GM21528 (cell line): ENCODE data around the gene SEL1L2.

ENCODE experiments used
- ATAC-seq: cut with Tn5 transposase; IDR thresholded peaks from one replicate; pipeline ENCODE4 v1.9.1; 2021; ENCODE audit warnings: mild to moderate bottlenecking, moderate library complexity; ENCODE audit not compliant: unreplicated experiment, low FRiP score

The SEL1L2 gene

GRCh38 chr20:13930281-13930680, 60.1 kb downstream of the SEL1L2 start:
- ATAC-seq, result no peak

GRCh38 chr20:13929836-13930235, 60.6 kb downstream of the SEL1L2 start:
- no peak for ATAC-seq

DNA sequence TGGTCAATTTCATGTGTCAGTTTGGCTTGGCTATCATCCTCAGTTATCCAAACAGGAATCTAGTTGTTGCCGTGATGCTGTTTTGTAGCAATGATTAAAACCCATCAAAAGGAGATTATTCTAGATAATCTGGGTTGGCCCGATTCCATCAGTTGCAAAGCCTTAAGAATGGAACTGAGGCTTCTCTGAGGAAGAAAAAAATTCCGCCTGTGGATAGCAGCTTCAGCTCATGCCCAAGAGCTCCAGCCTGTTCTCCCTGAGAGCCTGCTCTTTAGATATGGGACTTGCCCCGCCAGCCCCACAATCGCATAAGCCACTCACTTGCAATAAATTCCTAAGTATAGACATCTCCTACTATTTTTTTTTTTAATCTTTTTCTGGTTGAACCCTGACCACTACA, 61.5 kb downstream of the SEL1L2 start:
- no peak for ATAC-seq

- no peak for ATAC-seq
These were observed 63.2 kb downstream of the SEL1L2 start for GRCh38 chr20:13927171-13927570.

DNA sequence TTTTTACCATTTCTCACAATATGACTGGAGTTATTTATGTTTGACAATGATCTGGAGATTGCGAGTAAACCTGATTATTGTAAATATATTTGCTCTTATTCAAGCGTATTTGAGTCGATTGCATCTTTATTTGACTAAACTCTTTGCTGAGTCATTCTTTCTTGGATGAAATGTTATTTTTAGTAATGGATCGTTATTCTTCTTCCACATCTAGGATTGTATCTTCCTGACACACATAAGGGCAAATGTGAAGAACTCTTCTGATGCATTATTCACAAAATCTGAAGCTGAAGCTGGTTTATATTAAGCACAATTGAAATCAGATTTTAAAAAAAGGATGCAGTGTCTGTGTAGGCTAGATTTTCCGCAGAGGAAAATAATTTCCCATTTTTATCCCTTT, 68.2 kb downstream of the SEL1L2 start:
- ATAC-seq, result no peak

GRCh38 chr20:13915284-13915683, 75.1 kb downstream of the SEL1L2 start:
- ATAC-seq, result no peak

DNA sequence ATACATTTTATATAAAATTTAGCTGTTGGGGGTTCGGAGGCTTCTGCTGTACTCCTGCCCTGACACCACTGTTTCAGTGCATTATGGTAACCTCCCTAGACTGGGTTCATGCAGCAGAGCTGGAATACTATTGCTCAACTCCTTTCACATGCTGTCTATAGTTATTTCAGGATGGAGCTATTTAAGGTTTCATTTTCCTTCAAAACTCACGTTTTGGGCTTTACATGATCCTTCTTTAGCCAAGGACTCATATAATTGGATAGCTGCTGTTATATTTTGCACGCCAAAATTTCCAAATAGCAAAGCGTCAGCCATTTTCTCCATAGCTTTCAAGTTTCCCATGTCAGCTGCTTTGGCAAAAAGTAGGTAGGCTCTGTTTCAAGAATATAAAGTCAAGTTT, 76.8 kb downstream of the SEL1L2 start:
- no peak for ATAC-seq

GRCh38 chr20:13913131-13913530, 77.3 kb downstream of the SEL1L2 start:
- no peak for ATAC-seq

- no peak for ATAC-seq
These were observed 79.9 kb downstream of the SEL1L2 start for GRCh38 chr20:13910492-13910891.

- no peak for ATAC-seq
These were observed 81.3 kb downstream of the SEL1L2 start for GRCh38 chr20:13909067-13909466.

- ATAC-seq, result no peak
These were observed 85.6 kb downstream of the SEL1L2 start for GRCh38 chr20:13904766-13905165.

- ATAC-seq, result no peak
These were observed 89.9 kb downstream of the SEL1L2 start for GRCh38 chr20:13900496-13900895.

GRCh38 chr20:13898012-13898612, 92.3 kb downstream of the SEL1L2 start:
- ATAC-seq, result no peak

GRCh38 chr20:13891575-13891974, 98.8 kb downstream of the SEL1L2 start:
- ATAC-seq, result no peak

DNA sequence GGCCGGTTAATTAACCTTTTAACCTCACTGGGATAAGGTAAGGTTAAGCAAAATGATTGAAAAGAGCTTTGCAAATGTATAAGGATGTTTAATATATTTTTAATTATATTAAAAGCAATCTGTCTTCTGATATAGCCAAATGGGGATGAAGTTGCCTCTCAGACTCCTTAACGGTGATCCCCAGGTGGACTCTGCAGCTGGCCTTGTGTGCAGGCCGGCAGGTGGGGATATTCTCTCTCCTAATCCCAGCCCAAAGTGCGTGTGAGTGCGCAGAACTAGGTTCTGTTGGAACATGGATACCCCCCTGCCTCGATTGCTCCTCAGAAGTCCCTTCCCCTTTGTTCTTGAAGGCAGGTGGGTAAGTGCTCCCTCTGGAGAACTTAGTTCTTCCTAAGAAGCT, 105.6 kb downstream of the SEL1L2 start:
- no peak for ATAC-seq

DNA sequence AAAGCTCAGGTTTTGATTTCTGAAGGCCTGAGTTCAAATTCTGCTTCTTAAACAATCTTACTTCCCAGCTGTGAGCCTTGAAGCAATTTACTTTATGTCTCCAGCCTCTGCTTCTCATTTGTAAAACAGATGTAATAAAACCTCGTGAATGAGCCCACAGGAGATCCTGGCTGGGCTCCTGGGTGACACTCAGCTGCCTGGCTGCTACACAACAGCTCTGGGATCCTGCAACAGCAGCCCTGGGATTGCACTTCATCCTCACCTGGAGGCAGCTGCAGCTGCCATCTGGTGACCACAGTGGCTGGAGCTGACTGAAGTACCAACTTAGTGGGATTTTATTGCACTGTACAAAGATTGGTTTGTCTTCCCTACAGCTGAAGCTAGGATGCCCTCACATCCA, 107.0 kb downstream of the SEL1L2 start:
- ATAC-seq, result no peak

GRCh38 chr20:13878566-13878965, 111.8 kb downstream of the SEL1L2 start:
- no peak for ATAC-seq

DNA sequence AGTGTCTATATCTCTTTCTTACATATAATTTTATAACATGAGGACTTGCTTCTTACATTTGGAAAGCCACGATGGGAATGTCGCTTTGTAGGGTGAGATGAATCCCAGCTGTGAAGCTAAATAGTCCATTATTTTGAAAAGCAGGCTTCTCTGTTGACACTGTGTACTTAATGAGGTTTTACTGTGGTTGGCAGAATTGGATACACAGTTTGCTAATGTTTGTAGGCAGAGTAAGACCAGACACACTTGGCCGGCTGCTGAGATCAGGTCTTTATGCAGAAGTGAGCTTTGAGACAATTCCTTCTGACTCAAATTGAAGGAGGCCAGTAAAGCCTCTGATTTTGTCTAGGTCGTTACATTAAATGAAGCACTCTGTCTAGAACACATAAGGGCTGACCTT, 112.6 kb downstream of the SEL1L2 start:
- ATAC-seq, result no peak

DNA sequence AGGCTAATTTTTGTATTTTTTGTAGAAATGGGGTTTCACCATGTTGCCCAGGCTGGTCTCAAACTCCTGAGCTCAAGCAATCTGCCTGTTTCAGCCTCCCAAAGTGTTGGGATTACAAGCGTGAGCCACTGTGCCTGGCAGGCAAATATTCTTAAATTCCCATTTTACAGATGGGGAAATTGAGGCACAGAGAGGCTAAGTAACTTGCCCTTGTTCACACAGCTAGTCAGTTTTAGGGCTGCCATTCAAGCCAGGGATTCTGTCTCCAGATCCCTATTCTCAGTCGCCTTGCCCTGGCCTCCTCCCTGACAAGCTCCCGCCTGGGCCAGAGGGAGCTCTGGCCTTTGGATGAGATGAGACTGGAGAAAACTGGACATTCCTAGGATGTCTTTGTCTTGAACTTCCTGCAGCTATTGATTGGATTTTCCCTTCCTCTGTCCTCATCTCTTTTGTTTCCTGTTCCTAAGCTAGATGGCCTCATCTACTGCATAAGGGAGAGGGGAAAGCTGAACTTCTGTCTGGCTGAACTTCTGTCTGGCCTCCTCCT, 115.1 kb downstream of the SEL1L2 start:
- ATAC-seq, result no peak

- ATAC-seq, result no peak
These were observed 115.8 kb downstream of the SEL1L2 start for GRCh38 chr20:13874394-13875157.

GRCh38 chr20:13873831-13874230, 116.6 kb downstream of the SEL1L2 start:
- no peak for ATAC-seq

GRCh38 chr20:13870170-13870748, 120.2 kb downstream of the SEL1L2 start:
- no peak for ATAC-seq
